Measurements from ENCODE around the gene MAGEA10. TPM values are rescaled to one million over a fixed set of nuclear protein-coding genes. Genes with fewer than 3 reads are reported as not detected.
"Not testable (repeated sequence)": the region's sequence is repeated elsewhere in the genome, so short reads cannot be mapped to it uniquely, and the experiment has no call there.

Gene MAGEA10
- total RNA-seq = not detected

DNA sequence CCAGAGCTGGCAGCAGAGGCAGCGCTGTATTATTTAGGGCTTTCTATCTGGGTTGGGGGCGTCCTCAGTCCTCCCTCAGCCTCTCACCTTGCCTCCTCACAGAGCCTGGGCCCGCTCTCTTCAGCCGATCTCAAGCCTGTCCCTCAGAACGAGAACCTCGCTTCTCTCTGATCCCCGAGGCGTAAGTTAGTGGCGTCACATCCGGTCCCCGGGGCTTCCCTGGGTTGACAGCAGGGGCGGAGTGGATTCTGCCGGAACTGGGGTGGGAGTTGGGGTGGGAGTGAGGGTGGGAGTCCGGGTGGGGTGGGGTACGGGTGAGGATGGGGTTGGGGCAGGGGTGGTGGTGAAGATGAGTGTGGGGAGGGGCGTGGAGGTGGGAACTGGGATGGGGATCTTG, at the start of gene MAGEA10:
TSS of gene MAGEA10 (minus strand) at position 190 of the 397 bp plus-strand sequence. CDS start 2,957 bp downstream, outside the sequence.
- DNase-seq (ENCODE audit: low spot score) = no peak

DNA sequence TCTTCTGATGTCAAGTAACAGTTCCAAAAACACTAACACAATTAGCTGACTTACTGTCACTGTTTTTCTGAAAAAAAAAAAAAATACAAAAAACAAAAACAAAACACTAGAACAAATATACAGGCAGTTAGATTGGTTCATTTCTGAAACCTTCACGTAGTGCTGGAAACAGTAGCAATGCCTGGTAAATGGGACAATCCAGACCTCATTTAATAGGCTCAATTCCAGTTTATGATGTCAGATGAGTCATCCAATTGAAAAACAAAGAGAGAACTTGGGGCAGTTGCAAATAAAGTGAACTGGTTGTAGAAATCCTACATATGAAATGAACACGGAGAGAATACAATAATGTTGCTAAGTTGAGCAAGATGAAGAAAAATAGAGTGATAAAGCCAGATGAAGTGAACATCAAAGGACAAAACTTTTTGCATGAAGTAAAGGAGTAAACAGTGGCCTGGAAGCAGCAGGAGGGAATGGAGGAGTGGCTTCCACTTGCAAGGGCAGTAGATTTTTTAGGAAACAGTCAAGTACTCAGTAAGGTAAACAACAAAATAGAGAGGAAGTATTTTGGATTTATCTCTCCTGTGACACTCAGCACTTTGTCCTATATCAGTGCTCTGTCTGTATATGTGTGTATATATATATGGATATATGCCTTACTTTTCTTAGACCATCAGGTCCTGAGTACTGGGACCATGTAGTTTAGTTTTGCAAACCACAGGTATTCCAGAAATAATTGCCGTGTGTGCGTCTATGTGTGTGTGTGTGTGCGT, 39.3 kb upstream of the MAGEA10 start:
- DNase-seq (ENCODE audit: low spot score) = no peak

DNA sequence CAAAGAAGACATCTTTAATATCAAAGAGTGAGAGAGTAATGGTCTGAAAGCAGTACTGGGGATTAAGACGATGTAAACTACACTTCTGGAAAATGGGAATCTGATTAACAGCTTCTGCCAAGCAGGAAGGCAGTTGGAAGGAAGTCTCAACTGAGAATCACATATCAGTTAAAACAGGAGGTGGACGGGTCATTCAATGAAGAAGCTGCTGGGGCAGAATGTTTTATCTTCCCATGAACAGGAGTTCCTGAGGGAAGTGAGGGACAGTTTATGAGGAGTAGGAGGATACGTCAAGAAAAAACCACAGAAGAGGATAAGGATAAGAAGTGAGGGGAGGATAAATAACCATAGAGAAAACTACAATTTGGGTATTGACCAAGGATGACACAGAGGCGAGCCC, 38.7 kb upstream of the MAGEA10 start:
- no peak for DNase-seq (ENCODE audit: low spot score)

DNA sequence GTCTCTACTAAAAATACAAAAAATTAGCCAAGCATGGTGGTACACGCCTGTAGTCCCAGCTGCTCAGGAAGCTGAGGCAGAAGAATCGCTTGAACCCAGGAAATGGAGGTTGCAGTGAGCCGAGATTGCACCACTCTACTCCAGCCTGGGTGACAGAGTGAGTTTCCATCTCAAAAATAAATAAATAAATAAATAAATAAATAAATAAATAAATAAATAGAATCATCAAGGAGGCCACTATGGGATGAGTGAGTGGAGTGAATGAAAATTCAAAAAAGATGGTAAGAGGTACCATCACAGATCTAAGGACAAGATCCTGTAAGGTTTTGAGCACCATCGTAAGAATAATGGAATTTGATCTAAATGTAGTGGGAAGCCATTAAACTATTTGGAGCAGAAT, 37.5 kb upstream of the MAGEA10 start:
- not testable (repeated sequence) for DNase-seq (ENCODE audit: low spot score)

GRCh38 chrX:152173923-152174322, 35.5 kb upstream of the MAGEA10 start:
- DNase-seq (ENCODE audit: low spot score) = not testable (repeated sequence)

GRCh38 chrX:152170621-152171020, 32.2 kb upstream of the MAGEA10 start:
- DNase-seq (ENCODE audit: low spot score) = no peak

GRCh38 chrX:152165033-152165743, 26.8 kb upstream of the MAGEA10 start:
- DNase-seq (ENCODE audit: low spot score) = no peak

DNA sequence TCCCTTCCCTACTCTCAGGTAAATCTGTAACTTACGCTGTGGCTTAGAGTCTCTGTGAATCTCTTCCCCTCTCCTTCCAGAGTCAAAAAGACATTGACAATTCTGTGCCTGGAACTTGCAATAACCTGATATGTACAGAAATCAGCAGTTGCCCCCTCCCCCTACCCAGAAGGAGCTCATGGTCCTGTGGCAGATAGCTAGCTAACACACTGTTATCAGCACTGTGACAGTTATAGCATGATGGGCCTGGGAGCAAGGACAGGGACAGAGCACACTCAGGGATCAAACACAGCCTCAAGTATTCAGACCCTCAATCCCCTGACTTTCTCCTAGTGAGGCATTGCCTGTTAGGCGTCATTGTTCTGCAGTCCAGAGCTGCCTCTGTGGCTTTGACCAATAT, 18.7 kb upstream of the MAGEA10 start:
- no peak for DNase-seq (ENCODE audit: low spot score)

DNA sequence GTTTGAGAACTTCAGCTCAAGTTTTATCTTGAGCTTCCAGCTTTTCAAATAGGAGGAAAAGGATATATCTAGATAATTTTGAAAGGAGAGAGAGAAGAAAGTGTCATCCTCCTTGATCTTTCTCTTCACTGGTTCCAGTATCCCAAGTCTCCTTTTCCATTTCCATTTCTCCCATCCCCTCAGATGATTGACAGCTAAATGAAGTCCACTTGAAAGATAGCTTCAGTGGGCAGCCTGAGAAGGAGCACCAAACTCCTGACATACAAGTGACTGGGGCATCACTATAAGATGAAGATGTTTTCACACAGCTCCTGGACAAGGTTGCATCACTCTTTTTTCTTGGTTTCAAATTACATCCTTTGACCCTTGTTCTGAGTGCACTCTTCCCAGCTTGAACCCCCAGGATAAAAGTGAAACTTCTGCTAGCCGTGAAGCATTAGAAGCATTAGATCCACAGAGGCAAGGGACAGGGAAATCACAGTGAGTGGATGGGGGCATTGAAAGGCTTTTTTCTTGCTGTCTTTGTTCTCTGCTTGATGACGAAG, 17.5 kb upstream of the MAGEA10 start:
- DNase-seq (ENCODE audit: low spot score) = no peak

- DNase-seq (ENCODE audit: low spot score) = no peak
Observed at GRCh38 chrX:152154050-152154449, 15.7 kb upstream of the MAGEA10 start.

DNA sequence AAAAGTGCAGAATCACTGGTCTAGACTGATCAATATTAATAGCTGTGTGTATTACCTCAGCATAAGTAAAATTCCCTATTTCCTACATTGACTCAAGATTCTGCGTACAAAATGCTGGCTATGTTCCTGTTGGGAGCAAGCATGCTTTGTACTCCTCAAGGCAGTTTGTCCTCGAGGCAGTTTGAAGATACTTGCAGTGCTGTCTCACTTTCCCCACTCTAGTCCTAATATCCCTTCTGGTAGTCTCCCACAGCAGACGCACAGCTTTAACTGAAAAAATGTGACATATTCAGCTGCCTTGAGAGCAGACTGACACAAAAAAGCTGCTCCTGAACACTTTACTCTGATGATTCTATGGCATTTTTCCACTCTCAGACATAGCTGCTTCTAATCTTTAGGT, 12.9 kb upstream of the MAGEA10 start:
- DNase-seq (ENCODE audit: low spot score) = no peak

DNA sequence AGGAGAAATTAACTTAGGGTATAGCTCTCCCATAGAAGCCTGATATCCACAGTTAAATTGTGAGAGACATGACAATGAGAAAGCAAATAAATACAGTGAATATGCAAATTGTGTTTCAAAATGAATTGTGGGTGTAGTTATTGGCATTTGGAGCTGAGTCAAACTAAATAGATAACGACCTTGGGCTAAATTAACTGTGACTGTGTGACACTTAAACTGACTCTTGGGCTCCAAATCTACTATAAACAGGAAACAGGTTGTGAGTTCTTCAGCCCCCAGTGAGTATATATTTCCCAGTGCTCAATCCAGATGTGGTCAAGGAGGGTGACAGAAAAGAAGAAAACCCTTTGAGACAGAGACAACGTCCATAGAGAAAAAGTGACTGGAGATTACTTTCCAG, 11.3 kb upstream of the MAGEA10 start:
- no peak for DNase-seq (ENCODE audit: low spot score)

DNA sequence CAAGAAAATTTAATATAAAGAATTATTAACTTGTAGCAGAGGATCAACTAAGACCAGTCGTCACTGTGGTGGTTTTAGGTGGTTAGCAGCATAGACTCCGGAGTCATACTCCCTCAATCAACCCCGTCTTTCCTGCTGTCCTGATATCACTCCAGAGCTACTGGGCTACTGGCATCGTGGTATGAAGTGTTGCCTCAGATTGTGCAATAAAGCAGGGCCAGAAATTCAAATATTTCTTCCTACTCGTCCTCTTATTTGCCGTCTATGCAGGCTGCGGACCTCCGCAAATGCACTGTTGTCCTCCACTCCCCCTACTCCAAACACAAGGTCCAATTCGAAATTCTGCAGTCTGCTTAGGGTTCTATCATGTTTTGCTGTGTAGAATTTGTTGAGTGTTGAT, 1.2 kb upstream of the MAGEA10 start:
- no peak for DNase-seq (ENCODE audit: low spot score)

DNA sequence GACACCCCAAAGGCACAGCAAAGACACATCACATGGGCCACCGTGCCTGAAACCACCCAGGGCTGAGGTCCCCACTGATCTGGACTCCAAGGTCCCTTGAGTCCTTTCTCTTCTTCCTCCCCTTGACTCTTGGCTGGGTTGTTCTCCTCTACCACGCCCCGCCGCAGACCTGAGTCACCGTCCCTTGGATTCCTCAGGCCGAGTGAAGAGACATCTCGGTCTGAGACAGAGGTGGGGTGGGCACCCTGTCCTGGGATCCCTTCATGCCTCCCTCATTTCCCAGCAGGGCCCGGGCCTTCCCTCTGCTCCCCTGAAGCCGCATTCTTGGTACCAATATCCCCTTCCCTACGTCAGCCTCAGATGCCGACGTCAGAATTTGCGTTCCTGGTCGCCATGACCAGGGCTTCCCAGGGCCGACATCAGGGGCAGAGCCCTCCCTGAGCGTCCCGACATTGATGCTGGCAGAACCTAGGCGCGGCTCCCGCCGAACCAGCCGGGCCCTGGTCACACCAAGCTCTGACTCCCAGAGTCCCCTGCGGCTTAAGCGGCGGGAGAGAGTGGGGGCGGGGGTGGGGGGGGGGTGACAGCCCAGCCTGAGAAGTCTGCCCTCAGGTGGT, 498 bp downstream of the MAGEA10 start:
- DNase-seq (ENCODE audit: low spot score) = no peak

DNA sequence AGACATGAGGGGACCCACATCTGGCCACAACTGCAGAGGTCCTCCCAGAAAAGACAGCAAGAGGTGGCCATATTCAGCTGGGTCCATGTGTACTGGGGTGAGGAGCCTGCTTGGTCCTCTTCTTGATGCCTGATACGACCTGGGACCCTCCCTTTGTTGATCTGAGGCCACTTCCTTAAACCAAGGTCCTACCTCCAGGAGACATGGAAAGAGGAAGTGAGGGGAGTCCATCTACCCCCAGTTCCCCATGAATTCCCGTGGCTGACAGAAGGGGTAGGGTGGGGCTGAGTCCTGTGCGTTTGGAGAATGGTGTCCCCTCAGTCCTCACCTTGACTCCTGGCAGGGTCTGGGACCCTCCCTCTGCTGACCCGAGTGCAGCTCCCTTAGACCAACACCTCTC, 2.1 kb downstream of the MAGEA10 start:
- DNase-seq (ENCODE audit: low spot score) = no peak

- DNase-seq (ENCODE audit: low spot score) = no peak
Observed at GRCh38 chrX:152131525-152131924, 6.9 kb downstream of the MAGEA10 start.

DNA sequence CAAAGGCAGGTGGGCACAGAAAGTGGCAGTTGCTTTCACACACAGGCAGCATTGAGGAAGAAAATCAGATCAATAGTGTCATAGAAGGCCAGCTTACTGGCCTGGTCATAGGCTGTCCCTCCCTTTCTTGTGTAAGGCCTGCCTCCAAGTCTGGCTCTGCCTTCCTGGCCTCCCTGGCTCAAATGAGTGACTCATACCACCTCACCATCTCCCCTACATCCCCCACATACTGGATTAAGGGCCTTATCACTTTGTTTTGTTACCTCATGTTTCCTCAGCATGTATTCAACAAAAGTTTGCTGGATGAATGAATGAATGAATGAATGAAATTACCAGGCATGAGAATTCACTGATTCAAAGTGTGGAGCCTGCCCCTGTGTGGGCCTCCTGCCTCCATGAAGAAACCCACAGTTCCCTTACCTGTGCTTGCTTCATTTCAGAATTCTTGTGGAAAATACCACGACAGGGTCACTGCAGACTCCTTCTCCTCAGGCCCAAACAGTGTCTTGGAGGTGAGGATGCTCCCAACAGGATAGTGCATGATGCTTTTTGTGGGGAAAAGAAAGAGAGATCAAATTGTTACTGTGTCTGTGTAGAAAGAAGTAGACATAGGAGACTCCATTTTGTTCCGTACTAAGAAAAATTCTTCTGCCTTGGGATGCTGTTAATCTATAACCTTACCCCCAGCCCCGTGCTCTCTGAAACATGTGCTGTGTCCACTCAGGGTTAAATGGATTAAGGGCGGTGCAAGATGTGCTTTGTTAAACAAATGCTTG, 9.1 kb downstream of the MAGEA10 start:
- DNase-seq (ENCODE audit: low spot score) = peak; percentile 24

DNA sequence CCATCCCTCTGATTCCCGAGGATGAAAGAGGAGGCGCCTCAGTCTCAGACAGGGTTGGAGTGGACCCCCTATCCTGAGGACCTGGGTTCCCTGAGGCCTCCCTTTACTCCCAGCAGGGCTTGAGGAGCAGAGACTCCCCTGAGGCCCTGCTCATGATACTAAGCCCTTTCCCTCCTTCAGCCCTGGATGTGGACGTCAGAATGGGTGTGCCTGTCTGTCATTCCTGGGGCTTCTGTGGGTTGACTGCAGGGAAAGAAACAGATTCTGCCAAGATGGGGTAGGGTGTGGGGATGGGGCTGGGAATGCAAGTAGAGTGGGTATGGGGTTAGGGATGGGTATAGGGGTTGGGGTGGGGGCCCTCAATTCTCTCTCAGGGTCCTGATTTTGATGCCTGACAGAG, 21.1 kb downstream of the MAGEA10 start:
- no peak for DNase-seq (ENCODE audit: low spot score)

GRCh38 chrX:152108527-152108926, 29.9 kb downstream of the MAGEA10 start:
- no peak for DNase-seq (ENCODE audit: low spot score)

DNA sequence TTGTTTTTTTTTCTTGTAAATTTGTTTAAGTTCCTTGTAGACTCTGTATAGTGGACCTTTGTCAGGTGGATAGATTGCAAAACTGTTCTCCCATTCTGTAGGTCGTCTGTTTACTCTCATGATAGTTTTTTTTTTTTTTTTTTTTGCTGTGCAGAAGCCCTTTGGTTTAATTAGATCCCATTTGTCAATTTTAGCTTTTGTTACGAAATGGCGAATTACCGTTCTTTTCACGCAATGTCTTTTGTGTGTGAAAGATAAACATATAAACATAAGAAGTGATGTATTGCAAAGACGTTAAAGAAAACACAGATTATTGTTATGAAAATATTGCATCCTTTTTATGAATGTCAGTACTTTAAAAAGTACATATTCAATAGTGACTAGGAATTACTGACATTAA, 34.5 kb downstream of the MAGEA10 start:
- DNase-seq (ENCODE audit: low spot score) = no peak

DNA sequence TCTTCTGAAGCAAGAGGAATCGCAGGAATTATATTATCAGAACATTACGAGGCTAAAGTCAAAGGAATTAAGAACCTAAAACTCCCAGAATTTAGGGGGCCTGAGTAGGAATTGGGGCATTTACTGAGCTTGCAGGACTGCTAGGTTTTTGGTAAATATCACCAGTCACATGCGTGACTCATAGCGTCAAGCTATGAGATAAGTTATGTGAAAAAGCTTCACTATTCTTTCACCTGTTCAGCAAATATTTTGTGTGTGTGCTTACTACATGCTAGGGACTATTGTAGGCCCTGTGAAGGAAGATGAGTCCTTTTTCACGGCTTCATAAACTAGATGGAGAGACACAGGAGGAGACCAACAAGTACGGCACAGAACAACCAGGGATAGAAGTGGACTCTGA, 52.2 kb downstream of the MAGEA10 start:
- DNase-seq (ENCODE audit: low spot score) = no peak

All from mucosa of gallbladder (tissue), 1 donor.